ENCODE results near the gene STUB1.

STUB1 gene

GRCh38 chr16:667780-668518 lies 12.3 kb upstream of the STUB1 start, which contains the start of gene RHOT2:
TSS of gene RHOT2 (plus strand) at chr16:668132. CDS start at chr16:668200, 68 bp downstream.
- peak; percentile 71 to 88 (median 80) for DNase-seq

GRCh38 chr16:668519-669171 lies 11.6 kb upstream of the STUB1 start:
- DNase-seq, result peak in 2 of 6 experiments; percentile 32

- no peak for DNase-seq
Measured at GRCh38 chr16:669666-670065, 10.5 kb upstream of the STUB1 start.

- DNase-seq, result no peak
Measured at GRCh38 chr16:670485-671352, 9.5 kb upstream of the STUB1 start.

- no peak for DNase-seq
Measured at GRCh38 chr16:671353-672131, 8.7 kb upstream of the STUB1 start.

GRCh38 chr16:672371-672770 lies 7.8 kb upstream of the STUB1 start:
- no peak for DNase-seq

- DNase-seq, result no peak
Measured at GRCh38 chr16:672851-673250, 7.4 kb upstream of the STUB1 start.

- DNase-seq, result no peak
Measured at GRCh38 chr16:673399-673991, 6.7 kb upstream of the STUB1 start.

GRCh38 chr16:674214-674881 lies 5.9 kb upstream of the STUB1 start:
- DNase-seq, result no peak

GRCh38 chr16:674968-675883 lies 5.0 kb upstream of the STUB1 start, which contains the start of gene RHBDL1:
TSS of gene RHBDL1 (plus strand) at chr16:675671. CDS start at chr16:675791, 120 bp downstream.
- peak in 1 of 6 experiments; percentile 16 for DNase-seq

GRCh38 chr16:675884-676564 lies 4.2 kb upstream of the STUB1 start:
- DNase-seq, result no peak

- DNase-seq, result no peak
Measured at GRCh38 chr16:676565-676902, 3.7 kb upstream of the STUB1 start.

- peak in 4 of 6 experiments; percentile 21 to 30 (median 24) for DNase-seq
Measured at GRCh38 chr16:676913-677312, 3.3 kb upstream of the STUB1 start.

GRCh38 chr16:677316-678190 lies 2.7 kb upstream of the STUB1 start:
- DNase-seq, result no peak

GRCh38 chr16:678209-678857 lies 1.9 kb upstream of the STUB1 start:
- no peak for DNase-seq

GRCh38 chr16:678858-679813 lies 1.1 kb upstream of the STUB1 start:
- DNase-seq, result peak in 3 of 6 experiments; percentile 41 to 80 (median 62)

GRCh38 chr16:680625-680945 lies 375 bp downstream of the STUB1 start:
- no peak for DNase-seq

Data from stimulated activated naive CD4-positive, alpha-beta T cell (primary cell).